ENCODE data around the gene NDUFAF3.

The NDUFAF3 gene

DNA sequence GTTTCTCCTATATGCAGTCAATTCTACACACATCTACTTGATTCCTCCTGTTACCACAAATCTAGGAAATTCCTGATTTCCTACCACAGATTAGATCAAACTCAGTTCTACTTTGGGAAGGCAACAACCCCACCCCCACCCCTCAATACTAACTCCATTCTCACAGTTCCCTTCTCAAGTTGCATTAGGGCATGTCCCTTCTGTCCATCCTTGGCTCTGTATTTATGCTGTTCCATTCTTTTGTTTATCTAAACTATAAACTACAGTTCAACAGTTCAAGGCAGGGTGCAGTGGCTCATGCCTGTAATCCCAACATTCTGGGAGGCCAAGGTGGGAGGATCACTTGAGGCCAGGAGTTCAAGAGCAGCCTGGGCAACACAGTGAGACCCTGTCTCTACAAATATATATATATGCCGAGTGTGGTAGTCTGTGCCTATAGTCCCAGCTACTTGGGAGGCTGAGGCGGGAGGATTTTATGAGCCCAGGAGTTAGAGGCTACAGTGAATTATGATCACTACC, 32.5 kb downstream of the NDUFAF3 start:
- DNase-seq (ENCODE audit: low spot score), result no peak

GRCh38 chr3:49057268-49057667, 35.3 kb downstream of the NDUFAF3 start:
- DNase-seq (ENCODE audit: low spot score), result no peak

- no peak for DNase-seq (ENCODE audit: low spot score)
Observed at GRCh38 chr3:49058011-49058410, 36.1 kb downstream of the NDUFAF3 start.
